HCT116 (cell line): Measurements from ENCODE around the gene LETMD1. TPM values are rescaled to one million over a fixed set of nuclear protein-coding genes. Genes with fewer than 3 reads are reported as not detected.

Experiments
- ATAC-seq: fragments of 200-7000 bp; cut with Tn5 transposase; 2 replicates; pipeline ENCODE4 v1.9.1; 2020; ENCODE audit warnings: mild to moderate bottlenecking, moderate library complexity
- BruUV-seq: library from RNA; stranded (reverse); fragments of 400-500 nt; replicated peaks from 2 replicates; lab custom pipeline; 2021; lab: Mats Ljungman, UMichigan
- CTCF ChIA-PET: fragments of 300-600 bp; sonication (Branson Sonifier 250); formaldehyde crosslinking; loops from one replicate; lab custom pipeline; 2021; ENCODE audit warnings: antibody characterized with exemption; lab: Charles Lee
- POLR2A ChIA-PET: fragments of 300-600, 350-600 bp; sonication (Branson Sonifier 250); formaldehyde crosslinking; loops from one replicate; lab custom pipeline; 2021; ENCODE audit warnings: antibody characterized with exemption; lab: Charles Lee
- RAD21 ChIA-PET, 2 experiments: fragments of 300-600 bp; sonication (Branson Sonifier 250); formaldehyde crosslinking; loops; one replicate each; lab custom pipeline; 2023; ENCODE audit warnings: low total read pairs in 2 of 2; ENCODE audit not compliant: uncharacterized antibody in 2 of 2, unreplicated experiment in 2 of 2, low non-redundant PET in 1 of 2; lab: Charles Lee
- DNase-seq: peaks from one replicate; pipeline ENCODE4 v3.0.0-alpha.2; 2010; ENCODE audit warnings: low read depth, low spot score
- H2AFZ ChIP-seq: fragments of 200-600 bp; shearing (Covaris generic), sonication (generic); 2 replicates; pipeline ENCODE4 v1.6.1; 2017; ENCODE audit warnings: low read depth, mixed run types, mixed read lengths, antibody characterized with exemption, low read length; ENCODE audit not compliant: poor library complexity, severe bottlenecking
- H3K27ac ChIP-seq: 2 replicates; pipeline ENCODE4 v1.5.1; 2012; ENCODE audit warnings: low read depth, low read length
- H3K27me3 ChIP-seq: fragments of 200-600 bp; sonication (generic); 2 replicates; pipeline ENCODE4 v1.6.1; 2016; ENCODE audit warnings: mixed run types, low read length, mixed read lengths; ENCODE audit not compliant: insufficient read depth
- H3K36me3 ChIP-seq, 2 experiments: fragments of 200-500 bp in 1 of 2; fragments of 200-600 bp in 1 of 2; sonication (Bioruptor generic) in 1 of 2; sonication (generic) in 1 of 2; 2 replicates each; pipeline versions ENCODE4 v1.5.1 to v1.6.1; 2014 to 2016; ENCODE audit warnings: low read length in 2 of 2, inconsistent platforms in 1 of 2, mixed read lengths in 1 of 2, mixed run types in 1 of 2; ENCODE audit not compliant: insufficient read depth in 2 of 2, control insufficient read depth in 1 of 2
- H3K4me1 ChIP-seq, 2 experiments: fragments of 200-600 bp in 1 of 2; sonication (generic) in 1 of 2; 2 replicates each; pipeline versions ENCODE4 v1.5.1 to v1.6.1; 2012 to 2017; ENCODE audit warnings: low read length in 2 of 2, inconsistent platforms in 1 of 2, mild to moderate bottlenecking in 1 of 2, mixed read lengths in 1 of 2, mixed run types in 1 of 2, moderate library complexity in 1 of 2; ENCODE audit not compliant: insufficient read depth in 2 of 2, control insufficient read depth in 1 of 2
- H3K4me2 ChIP-seq: fragments of 200-600 bp; sonication (generic); 2 replicates; pipeline ENCODE4 v1.6.1; 2017; ENCODE audit warnings: mixed run types, low read length, mixed read lengths
- H3K4me3 ChIP-seq, 2 experiments: fragments of 200-600 bp in 1 of 2; sonication (generic) in 1 of 2; replicated peaks in 1 of 2; 2 replicates each; pipeline ENCODE4 v1.5.1; 2011 to 2016; ENCODE audit warnings: low read length in 2 of 2, control low read depth in 1 of 2, low read depth in 1 of 2, mild to moderate bottlenecking in 1 of 2, mixed read lengths in 1 of 2, mixed run types in 1 of 2
- H3K79me2 ChIP-seq: fragments of 200-600 bp; sonication (generic); 2 replicates; pipeline ENCODE4 v1.6.1; 2017; ENCODE audit warnings: mild to moderate bottlenecking, mixed run types, low read length, moderate library complexity, mixed read lengths; ENCODE audit not compliant: insufficient read depth
- H3K9ac ChIP-seq: fragments of 200-600 bp; sonication (generic); 2 replicates; pipeline ENCODE4 v1.6.1; 2016; ENCODE audit warnings: low read length, mixed read lengths
- H3K9me2 ChIP-seq: fragments of 200-600 bp; sonication (generic), shearing (Covaris generic); 2 replicates; pipeline ENCODE4 v1.6.1; 2017; ENCODE audit warnings: mixed run types, mild to moderate bottlenecking, moderate library complexity; ENCODE audit not compliant: insufficient read depth
- H3K9me3 ChIP-seq, 2 experiments: fragments of 200-500 bp in 1 of 2; fragments of 200-600 bp in 1 of 2; sonication (Bioruptor generic) in 1 of 2; sonication (generic) in 1 of 2; 2 replicates each; pipeline ENCODE4 v1.6.1; 2014 to 2017; ENCODE audit warnings: low read length in 2 of 2, mixed read lengths in 2 of 2, inconsistent platforms in 1 of 2, low read depth in 1 of 2, mild to moderate bottlenecking in 1 of 2, mixed run types in 1 of 2, moderate library complexity in 1 of 2; ENCODE audit not compliant: control insufficient read depth in 1 of 2, insufficient read depth in 1 of 2
- H4K20me1 ChIP-seq: fragments of 200-600 bp; sonication (generic), shearing (Covaris generic); 2 replicates; pipeline ENCODE4 v1.6.1; 2017; ENCODE audit warnings: mixed run types, mild to moderate bottlenecking, moderate library complexity; ENCODE audit not compliant: insufficient read depth
- CBX3 ChIP-seq: IDR thresholded peaks from 2 replicates; pipeline ENCODE4 v1.6.1; 2012; ENCODE audit warnings: low read depth
- CEBPB ChIP-seq: IDR thresholded peaks from 2 replicates; pipeline ENCODE4 v1.6.1; 2012; ENCODE audit warnings: low read depth
- EGR1 ChIP-seq: IDR thresholded peaks from 2 replicates; pipeline ENCODE4 v1.6.1; 2012; ENCODE audit warnings: low read depth
- ELF1 ChIP-seq: IDR thresholded peaks from 2 replicates; pipeline ENCODE4 v1.6.1; 2012; ENCODE audit warnings: low read depth, borderline replicate concordance
- EZH2 ChIP-seq: fragments of 200-600 bp; sonication (generic); IDR thresholded peaks from 2 replicates; pipeline ENCODE4 v1.6.1; 2017; ENCODE audit warnings: antibody characterized with exemption, mixed run types
- EZH2phosphoT487 ChIP-seq: fragments of 200-600 bp; IDR thresholded peaks from 2 replicates; pipeline ENCODE4 v1.6.1; 2018; ENCODE audit warnings: antibody characterized with exemption, borderline replicate concordance
- JUND ChIP-seq: IDR thresholded peaks from 2 replicates; pipeline ENCODE4 v1.6.1; 2012
- POLR2A ChIP-seq: IDR thresholded peaks from 2 replicates; pipeline ENCODE4 v1.7.0; 2011; ENCODE audit warnings: borderline replicate concordance; ENCODE audit not compliant: insufficient read depth, insufficient read length; ENCODE audit errors: extremely low read depth
- RAD21 ChIP-seq: IDR thresholded peaks from 2 replicates; pipeline ENCODE4 v1.6.1; 2012; ENCODE audit warnings: low read depth, mild to moderate bottlenecking
- SP1 ChIP-seq: IDR thresholded peaks from 2 replicates; pipeline ENCODE4 v1.6.1; 2012; ENCODE audit warnings: low read depth
- YY1 ChIP-seq: IDR thresholded peaks from 2 replicates; pipeline ENCODE4 v1.6.1; 2011; ENCODE audit warnings: low read length, low read depth, moderate library complexity, mild to moderate bottlenecking; ENCODE audit not compliant: insufficient replicate concordance; ENCODE audit errors: extremely low read depth
- ZFX ChIP-seq: fragments of 450-650 bp; IDR thresholded peaks from 2 replicates; pipeline ENCODE4 v1.6.1; 2017
- ZNF274 ChIP-seq: fragments of 200-500 bp; sonication (Bioruptor generic); IDR thresholded peaks from 2 replicates; pipeline ENCODE4 v1.6.1; 2014; ENCODE audit warnings: mild to moderate bottlenecking, low read depth, low read length, inconsistent platforms
- intact Hi-C: fragments of 100-400 bp; cut with micrococcal nuclease; formaldehyde crosslinking; loops from 2 replicates; pipeline ENCODE4 v1.10.0; 2022
- total RNA-seq: library from RNA; stranded (reverse); gene quantifications from one replicate; pipeline ENCODE4 v1.2.1, GENCODE V29; 2021; ENCODE audit not compliant: unreplicated experiment
- TF ChIP-seq, protein P1 (sequence below): IDR thresholded peaks from 2 replicates; pipeline ENCODE4 v1.6.1; 2012
- TF ChIP-seq, protein P2 (sequence below), 3 experiments: fragments of 200-600 bp in 1 of 3; sonication (generic) in 1 of 3; IDR thresholded peaks in 2 of 3; conservative IDR thresholded peaks in 1 of 3; 2 replicates each; pipeline ENCODE4 v1.5.1; 2012 to 2017; ENCODE audit warnings: low read depth in 2 of 3, low read length in 2 of 3, antibody characterized with exemption in 1 of 3, borderline replicate concordance in 1 of 3, control low read depth in 1 of 3, mild to moderate bottlenecking in 1 of 3, mixed read lengths in 1 of 3, mixed run types in 1 of 3, moderate library complexity in 1 of 3; ENCODE audit not compliant: insufficient read depth in 1 of 3
- TF ChIP-seq, protein P3 (sequence below): IDR thresholded peaks from 2 replicates; pipeline ENCODE4 v1.6.1; 2011; ENCODE audit warnings: mild to moderate bottlenecking, low read length, moderate library complexity; ENCODE audit not compliant: insufficient replicate concordance; ENCODE audit errors: extremely low read depth
- TF ChIP-seq, protein P4 (sequence below): IDR thresholded peaks from 2 replicates; pipeline ENCODE4 v1.6.1; 2012
- TF ChIP-seq, protein P5 (sequence below): IDR thresholded peaks from 2 replicates; pipeline ENCODE4 v1.6.1; 2012; ENCODE audit warnings: low read depth

LETMD1 gene
- total RNA-seq, 1 experiment from 2014 or later = 70.8 TPM

DNA sequence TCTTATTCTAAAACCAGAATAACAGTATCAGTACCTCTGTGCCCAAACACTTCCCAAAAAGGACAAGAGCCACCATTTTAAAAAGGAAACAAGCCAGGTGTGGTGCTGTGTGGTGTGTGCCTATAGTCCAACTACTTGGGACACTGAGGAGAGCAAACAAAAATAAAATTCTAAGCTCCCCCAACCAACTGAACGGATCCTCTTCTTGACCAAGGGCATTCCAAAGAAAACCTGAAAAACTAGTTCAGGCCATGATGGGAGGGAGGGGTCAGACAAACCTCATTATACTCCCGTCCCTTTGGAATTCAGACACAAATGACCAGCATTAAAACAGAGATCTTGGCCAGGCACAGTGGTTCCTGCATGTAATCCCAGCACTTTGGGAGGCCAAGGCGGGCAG lies 42.5 kb upstream of the LETMD1 start:
- Histone ChIP-seq H3K4me3 (no peak overlapping the region), H3K9ac (no peak overlapping the region), H3K9me3 (no peaks in the 10 kb centered on the region), H3K9me2 (no peaks in the 10 kb centered on the region), H3K36me3 (peaks cover 5% of the 10 kb centered on the region in 2 experiments; a peak in 2 of 4 replicates), H2AFZ (no peak overlapping the region), H3K4me2 (peak overlapping the region; percentile 49), H3K27me3 (no peaks in the 10 kb centered on the region), H3K4me1 (peaks cover 18 to 20% of the 10 kb centered on the region in 2 experiments), H4K20me1 (0 out of 2 replicates have a peak, but pooled peaks cover 3% of the 10 kb centered on the region), H3K79me2 (peaks cover 5% of the 10 kb centered on the region; the same call in 1 of the 2 replicates), H3K27ac (peak overlapping the region; percentile 21; the same call in 1 of the 2 replicates)
- no peak for DNase-seq
- intact Hi-C loops = no loop called here
- BruUV-seq = no TSS peak
- peak; percentile 44; the same call in 1 of the 2 replicates for ATAC-seq
- RAD21 ChIA-PET = no interaction called here
- CTCF ChIA-PET = interaction anchor here (1.1 kb wide), 1 partner anchor 241 kb away, joined by 3 read pairs; no protein-coding TSS in a partner anchor
- TF ChIP-seq, protein P1, sequence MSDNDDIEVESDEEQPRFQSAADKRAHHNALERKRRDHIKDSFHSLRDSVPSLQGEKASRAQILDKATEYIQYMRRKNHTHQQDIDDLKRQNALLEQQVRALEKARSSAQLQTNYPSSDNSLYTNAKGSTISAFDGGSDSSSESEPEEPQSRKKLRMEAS = no peak
- TF ChIP-seq ZNF274 = no peak
- TF ChIP-seq JUND = no peak
- TF ChIP-seq POLR2A = no peak
- no peak; the same call in 1 of the 2 replicates for TF ChIP-seq SP1
- TF ChIP-seq, protein P2, sequence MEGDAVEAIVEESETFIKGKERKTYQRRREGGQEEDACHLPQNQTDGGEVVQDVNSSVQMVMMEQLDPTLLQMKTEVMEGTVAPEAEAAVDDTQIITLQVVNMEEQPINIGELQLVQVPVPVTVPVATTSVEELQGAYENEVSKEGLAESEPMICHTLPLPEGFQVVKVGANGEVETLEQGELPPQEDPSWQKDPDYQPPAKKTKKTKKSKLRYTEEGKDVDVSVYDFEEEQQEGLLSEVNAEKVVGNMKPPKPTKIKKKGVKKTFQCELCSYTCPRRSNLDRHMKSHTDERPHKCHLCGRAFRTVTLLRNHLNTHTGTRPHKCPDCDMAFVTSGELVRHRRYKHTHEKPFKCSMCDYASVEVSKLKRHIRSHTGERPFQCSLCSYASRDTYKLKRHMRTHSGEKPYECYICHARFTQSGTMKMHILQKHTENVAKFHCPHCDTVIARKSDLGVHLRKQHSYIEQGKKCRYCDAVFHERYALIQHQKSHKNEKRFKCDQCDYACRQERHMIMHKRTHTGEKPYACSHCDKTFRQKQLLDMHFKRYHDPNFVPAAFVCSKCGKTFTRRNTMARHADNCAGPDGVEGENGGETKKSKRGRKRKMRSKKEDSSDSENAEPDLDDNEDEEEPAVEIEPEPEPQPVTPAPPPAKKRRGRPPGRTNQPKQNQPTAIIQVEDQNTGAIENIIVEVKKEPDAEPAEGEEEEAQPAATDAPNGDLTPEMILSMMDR (IDR thresholded peaks at IDR 0.05 in 2 of 3, conservative IDR thresholded peaks at IDR 0.05 in 1 of 3; ENCODE audit: borderline replicate concordance in 1 of 3, insufficient read depth in 1 of 3, low read depth in 2 of 3, low read length in 2 of 3) = no peak
- no peak for TF ChIP-seq RAD21
- TF ChIP-seq YY1 = no peak
- no peak for TF ChIP-seq ZFX
- no peak for TF ChIP-seq EZH2
- no peak for TF ChIP-seq ELF1
- no peak for TF ChIP-seq EZH2phosphoT487
- TF ChIP-seq EGR1 = no peak
- TF ChIP-seq, protein P3, sequence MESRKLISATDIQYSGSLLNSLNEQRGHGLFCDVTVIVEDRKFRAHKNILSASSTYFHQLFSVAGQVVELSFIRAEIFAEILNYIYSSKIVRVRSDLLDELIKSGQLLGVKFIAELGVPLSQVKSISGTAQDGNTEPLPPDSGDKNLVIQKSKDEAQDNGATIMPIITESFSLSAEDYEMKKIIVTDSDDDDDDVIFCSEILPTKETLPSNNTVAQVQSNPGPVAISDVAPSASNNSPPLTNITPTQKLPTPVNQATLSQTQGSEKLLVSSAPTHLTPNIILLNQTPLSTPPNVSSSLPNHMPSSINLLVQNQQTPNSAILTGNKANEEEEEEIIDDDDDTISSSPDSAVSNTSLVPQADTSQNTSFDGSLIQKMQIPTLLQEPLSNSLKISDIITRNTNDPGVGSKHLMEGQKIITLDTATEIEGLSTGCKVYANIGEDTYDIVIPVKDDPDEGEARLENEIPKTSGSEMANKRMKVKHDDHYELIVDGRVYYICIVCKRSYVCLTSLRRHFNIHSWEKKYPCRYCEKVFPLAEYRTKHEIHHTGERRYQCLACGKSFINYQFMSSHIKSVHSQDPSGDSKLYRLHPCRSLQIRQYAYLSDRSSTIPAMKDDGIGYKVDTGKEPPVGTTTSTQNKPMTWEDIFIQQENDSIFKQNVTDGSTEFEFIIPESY = no peak
- TF ChIP-seq, protein P4, sequence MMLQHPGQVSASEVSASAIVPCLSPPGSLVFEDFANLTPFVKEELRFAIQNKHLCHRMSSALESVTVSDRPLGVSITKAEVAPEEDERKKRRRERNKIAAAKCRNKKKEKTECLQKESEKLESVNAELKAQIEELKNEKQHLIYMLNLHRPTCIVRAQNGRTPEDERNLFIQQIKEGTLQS = no peak
- no peak for TF ChIP-seq CEBPB
- TF ChIP-seq, protein P5, sequence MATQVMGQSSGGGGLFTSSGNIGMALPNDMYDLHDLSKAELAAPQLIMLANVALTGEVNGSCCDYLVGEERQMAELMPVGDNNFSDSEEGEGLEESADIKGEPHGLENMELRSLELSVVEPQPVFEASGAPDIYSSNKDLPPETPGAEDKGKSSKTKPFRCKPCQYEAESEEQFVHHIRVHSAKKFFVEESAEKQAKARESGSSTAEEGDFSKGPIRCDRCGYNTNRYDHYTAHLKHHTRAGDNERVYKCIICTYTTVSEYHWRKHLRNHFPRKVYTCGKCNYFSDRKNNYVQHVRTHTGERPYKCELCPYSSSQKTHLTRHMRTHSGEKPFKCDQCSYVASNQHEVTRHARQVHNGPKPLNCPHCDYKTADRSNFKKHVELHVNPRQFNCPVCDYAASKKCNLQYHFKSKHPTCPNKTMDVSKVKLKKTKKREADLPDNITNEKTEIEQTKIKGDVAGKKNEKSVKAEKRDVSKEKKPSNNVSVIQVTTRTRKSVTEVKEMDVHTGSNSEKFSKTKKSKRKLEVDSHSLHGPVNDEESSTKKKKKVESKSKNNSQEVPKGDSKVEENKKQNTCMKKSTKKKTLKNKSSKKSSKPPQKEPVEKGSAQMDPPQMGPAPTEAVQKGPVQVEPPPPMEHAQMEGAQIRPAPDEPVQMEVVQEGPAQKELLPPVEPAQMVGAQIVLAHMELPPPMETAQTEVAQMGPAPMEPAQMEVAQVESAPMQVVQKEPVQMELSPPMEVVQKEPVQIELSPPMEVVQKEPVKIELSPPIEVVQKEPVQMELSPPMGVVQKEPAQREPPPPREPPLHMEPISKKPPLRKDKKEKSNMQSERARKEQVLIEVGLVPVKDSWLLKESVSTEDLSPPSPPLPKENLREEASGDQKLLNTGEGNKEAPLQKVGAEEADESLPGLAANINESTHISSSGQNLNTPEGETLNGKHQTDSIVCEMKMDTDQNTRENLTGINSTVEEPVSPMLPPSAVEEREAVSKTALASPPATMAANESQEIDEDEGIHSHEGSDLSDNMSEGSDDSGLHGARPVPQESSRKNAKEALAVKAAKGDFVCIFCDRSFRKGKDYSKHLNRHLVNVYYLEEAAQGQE = no peak
- no peak for TF ChIP-seq CBX3
- POLR2A ChIA-PET = no interaction called here
